CD4-positive, alpha-beta T cell (primary cell): Measurements from ENCODE around the gene TMEM44. TPM values are rescaled to one million over a fixed set of nuclear protein-coding genes. Genes with fewer than 3 reads are reported as not detected.

ENCODE experiments used
- ATAC-seq: fragments of 200-7000 bp; cut with Tn5 transposase; one replicate; pipeline ENCODE4 v1.10.0; 2022; ENCODE audit warnings: mild to moderate bottlenecking; ENCODE audit not compliant: poor library complexity
- CTCF ChIA-PET: fragments of 350-600 bp; sonication (Branson Sonifier 250); formaldehyde crosslinking; loops from one replicate; lab custom pipeline; 2021; ENCODE audit warnings: antibody characterized with exemption, inconsistent platforms; lab: Charles Lee
- POLR2A ChIA-PET: fragments of 350-600 bp; sonication (Branson Sonifier 250); formaldehyde crosslinking; loops from one replicate; lab custom pipeline; 2021; ENCODE audit warnings: antibody characterized with exemption, inconsistent platforms; lab: Charles Lee
- DNase-seq, 14 experiments: peaks; one replicate each; pipeline ENCODE4 v3.0.0-alpha.2; 2013 to 2020; ENCODE audit warnings: mixed read lengths in 2 of 14
- H3K27ac ChIP-seq, 2 donors: one replicate each; pipeline versions ENCODE4 v1.5.1 to v1.7.0; 2013; ENCODE audit warnings: low read length in 2 of 2, low read depth in 1 of 2, mild to moderate bottlenecking in 1 of 2
- H3K27me3 ChIP-seq, 2 experiments: 1 replicate in 1 of 2; 2 replicates in 1 of 2; pipeline versions ENCODE4 v1.6.1 to v1.7.0; 2013; ENCODE audit warnings: low read length in 2 of 2, control low read depth in 1 of 2, mild to moderate bottlenecking in 1 of 2, moderate library complexity in 1 of 2; ENCODE audit not compliant: insufficient read depth in 2 of 2, control insufficient read depth in 1 of 2
- H3K36me3 ChIP-seq: one replicate; pipeline ENCODE4 v1.6.1; 2013; ENCODE audit warnings: low read length, control low read depth; ENCODE audit not compliant: insufficient read depth
- H3K4me1 ChIP-seq: one replicate; pipeline ENCODE4 v1.6.1; 2013; ENCODE audit warnings: low read length, control low read depth; ENCODE audit not compliant: insufficient read depth
- H3K4me3 ChIP-seq: one replicate; pipeline ENCODE4 v1.5.1; 2013; ENCODE audit warnings: mild to moderate bottlenecking, low read length, moderate library complexity
- H3K9me3 ChIP-seq, 2 experiments: 1 replicate in 1 of 2; 2 replicates in 1 of 2; pipeline versions ENCODE4 v1.6.1 to v1.7.0; 2013; ENCODE audit warnings: low read length in 2 of 2, mild to moderate bottlenecking in 2 of 2, control low read depth in 1 of 2, moderate library complexity in 1 of 2; ENCODE audit not compliant: control insufficient read depth in 1 of 2, insufficient read depth in 1 of 2
- H3K27ac Mint-ChIP-seq: one replicate; pipeline ENCODE4 v1.8.0; 2020; ENCODE audit warnings: mixed read lengths
- H3K27me3 Mint-ChIP-seq: one replicate; pipeline ENCODE4 v1.8.0; 2021; ENCODE audit warnings: mixed read lengths
- H3K36me3 Mint-ChIP-seq: one replicate; pipeline ENCODE4 v1.8.0; 2021; ENCODE audit warnings: low read depth, mixed read lengths
- H3K4me1 Mint-ChIP-seq: one replicate; pipeline ENCODE4 v1.8.0; 2021; ENCODE audit warnings: low read depth, mixed read lengths
- H3K4me3 Mint-ChIP-seq: one replicate; pipeline ENCODE4 v1.8.0; 2020; ENCODE audit warnings: mild to moderate bottlenecking, mixed read lengths
- H3K9me3 Mint-ChIP-seq: one replicate; pipeline ENCODE4 v1.8.0; 2020; ENCODE audit warnings: mixed read lengths
- intact Hi-C, 2 experiments: fragments of 100-400 bp; cut with DNase I in 1 of 2; cut with micrococcal nuclease in 1 of 2; formaldehyde crosslinking; loops; one replicate each; pipeline versions ENCODE4 v1.15.1 to v1.9.0; 2023 to 2025; cut with DNase I, micrococcal nuclease
- total RNA-seq, 174 experiments: library from RNA in 2 of 174; stranded (reverse) in 2 of 174; gene quantifications; one replicate each; pipeline ENCODE4 v1.2.3 and lab custom pipeline; 2021 to 2026
- TF ChIP-seq, protein P1 (sequence below): fragments of 200-600 bp; IDR thresholded peaks from one replicate; pipeline ENCODE4 v1.8.0; 2022; ENCODE audit warnings: antibody characterized with exemption, mild to moderate bottlenecking

Gene TMEM44
- total RNA-seq, 2 experiments from 2014 or later: 0.98 to 1.1 TPM

GRCh38 chr3:194554473-194555123 lies 78.6 kb downstream of the TMEM44 start:
- Histone ChIP-seq H3K4me1 (peaks cover 6% of the 10 kb centered on the region), H3K9me3 (no peaks in the 10 kb centered on the region), H3K4me3 (no peak overlapping the region), H3K27ac (no peak overlapping the region), H3K36me3 (no peaks in the 10 kb centered on the region), H3K27me3 (no peaks in the 10 kb centered on the region)
- H3K4me3 Mint-ChIP-seq: no peak overlapping the region
- H3K27ac Mint-ChIP-seq: no peak overlapping the region
- ATAC-seq (no peak), DNase-seq (no peak)
- no peaks in the 10 kb centered on the region for H3K36me3 Mint-ChIP-seq
- ChIA-PET POLR2A (no interaction called here), CTCF (no interaction called here)
- intact Hi-C loops: no loop called here
- peaks cover 8% of the 10 kb centered on the region for H3K4me1 Mint-ChIP-seq
- no peaks in the 10 kb centered on the region for H3K27me3 Mint-ChIP-seq
- TF ChIP-seq, protein P1, sequence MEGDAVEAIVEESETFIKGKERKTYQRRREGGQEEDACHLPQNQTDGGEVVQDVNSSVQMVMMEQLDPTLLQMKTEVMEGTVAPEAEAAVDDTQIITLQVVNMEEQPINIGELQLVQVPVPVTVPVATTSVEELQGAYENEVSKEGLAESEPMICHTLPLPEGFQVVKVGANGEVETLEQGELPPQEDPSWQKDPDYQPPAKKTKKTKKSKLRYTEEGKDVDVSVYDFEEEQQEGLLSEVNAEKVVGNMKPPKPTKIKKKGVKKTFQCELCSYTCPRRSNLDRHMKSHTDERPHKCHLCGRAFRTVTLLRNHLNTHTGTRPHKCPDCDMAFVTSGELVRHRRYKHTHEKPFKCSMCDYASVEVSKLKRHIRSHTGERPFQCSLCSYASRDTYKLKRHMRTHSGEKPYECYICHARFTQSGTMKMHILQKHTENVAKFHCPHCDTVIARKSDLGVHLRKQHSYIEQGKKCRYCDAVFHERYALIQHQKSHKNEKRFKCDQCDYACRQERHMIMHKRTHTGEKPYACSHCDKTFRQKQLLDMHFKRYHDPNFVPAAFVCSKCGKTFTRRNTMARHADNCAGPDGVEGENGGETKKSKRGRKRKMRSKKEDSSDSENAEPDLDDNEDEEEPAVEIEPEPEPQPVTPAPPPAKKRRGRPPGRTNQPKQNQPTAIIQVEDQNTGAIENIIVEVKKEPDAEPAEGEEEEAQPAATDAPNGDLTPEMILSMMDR: no peak
- H3K9me3 Mint-ChIP-seq: no peaks in the 10 kb centered on the region

- CTCF ChIA-PET: no interaction called here
Observed at GRCh38 chr3:194552327-194552949, 80.8 kb downstream of the TMEM44 start.

GRCh38 chr3:194549853-194550252 lies 83.4 kb downstream of the TMEM44 start:
- Mint-ChIP-seq H3K4me3 (no peak overlapping the region), H3K4me1 (no peaks in the 10 kb centered on the region), H3K27me3 (no peaks in the 10 kb centered on the region), H3K9me3 (peaks cover 7% of the 10 kb centered on the region), H3K27ac (no peak overlapping the region), H3K36me3 (no peaks in the 10 kb centered on the region)
- ATAC-seq (no peak), DNase-seq (no peak)
- intact Hi-C loops: no loop called here
- H3K9me3 ChIP-seq: no peaks in the 10 kb centered on the region
- H3K4me1 ChIP-seq: no peaks in the 10 kb centered on the region
- TF ChIP-seq, protein P1: no peak
- POLR2A ChIA-PET: no interaction called here
- H3K4me3 ChIP-seq: no peak overlapping the region
- H3K27ac ChIP-seq: no peak overlapping the region
- CTCF ChIA-PET: no interaction called here
- no peaks in the 10 kb centered on the region for H3K36me3 ChIP-seq
- H3K27me3 ChIP-seq: no peaks in the 10 kb centered on the region

More at GRCh38 chr3:194552327-194552949, 80.8 kb downstream of the TMEM44 start:
- intact Hi-C loops: no loop called here
- no peaks in the 10 kb centered on the region for H3K36me3 ChIP-seq
- no peaks in the 10 kb centered on the region for H3K9me3 ChIP-seq
- Mint-ChIP-seq H3K27me3 (no peaks in the 10 kb centered on the region), H3K36me3 (no peaks in the 10 kb centered on the region), H3K4me1 (peaks cover 8% of the 10 kb centered on the region), H3K4me3 (no peak overlapping the region), H3K27ac (no peak overlapping the region), H3K9me3 (peaks cover under 1% of the 10 kb centered on the region)
- no peaks in the 10 kb centered on the region for H3K27me3 ChIP-seq
- TF ChIP-seq, protein P1: no peak
- ATAC-seq (no peak), DNase-seq (no peak)
- H3K4me3 ChIP-seq: no peak overlapping the region
- no peak overlapping the region for H3K27ac ChIP-seq
- H3K4me1 ChIP-seq: peaks cover 6% of the 10 kb centered on the region
- POLR2A ChIA-PET: no interaction called here
